HG03565 (cell line): ENCODE data around the gene DBNL.
A peak's percentile ranks its signal among the peaks of the same experiment; 100 is the strongest.

ENCODE experiments used
- ATAC-seq: cut with Tn5 transposase; IDR thresholded peaks from one replicate; pipeline ENCODE4 v1.9.1; 2021; ENCODE audit warnings: mild to moderate bottlenecking, moderate library complexity; ENCODE audit not compliant: unreplicated experiment

DBNL gene

GRCh38 chr7:44042221-44042620 is 2.3 kb upstream of the DBNL start:
- ATAC-seq, result no peak

- ATAC-seq, result no peak
These were observed 600 bp upstream of the DBNL start for GRCh38 chr7:44043902-44044301.

GRCh38 chr7:44045226-44046014 is 918 bp downstream of the DBNL start:
- no peak for ATAC-seq

GRCh38 chr7:44046321-44047061 is 2.0 kb downstream of the DBNL start:
- peak; percentile 37 for ATAC-seq

GRCh38 chr7:44048031-44048795 is 3.7 kb downstream of the DBNL start:
- no peak for ATAC-seq

GRCh38 chr7:44050121-44050914 is 5.8 kb downstream of the DBNL start:
- no peak for ATAC-seq

GRCh38 chr7:44050915-44051560 is 6.5 kb downstream of the DBNL start:
- no peak for ATAC-seq

- ATAC-seq, result no peak
These were observed 7.2 kb downstream of the DBNL start for GRCh38 chr7:44051611-44052220.

- ATAC-seq, result no peak
These were observed 8.4 kb downstream of the DBNL start for GRCh38 chr7:44052771-44053365.

GRCh38 chr7:44056681-44057080 is 12.2 kb downstream of the DBNL start:
- no peak for ATAC-seq

GRCh38 chr7:44057181-44057848 is 12.8 kb downstream of the DBNL start:
- ATAC-seq, result no peak

GRCh38 chr7:44057849-44058758 is 13.6 kb downstream of the DBNL start:
- no peak for ATAC-seq

- ATAC-seq, result no peak
These were observed 14.3 kb downstream of the DBNL start for GRCh38 chr7:44058759-44059218.

GRCh38 chr7:44059219-44060090 is 15.0 kb downstream of the DBNL start:
- ATAC-seq, result peak; percentile 48

GRCh38 chr7:44060091-44060947 is 15.8 kb downstream of the DBNL start:
- ATAC-seq, result no peak
